ENCODE measurements around the gene S1PR5.
A peak's percentile ranks its signal among the peaks of the same experiment; 100 is the strongest.
"Not testable (repeated sequence)": the region's sequence is repeated elsewhere in the genome, so short reads cannot be mapped to it uniquely, and the experiment has no call there.

S1PR5 gene

GRCh38 chr19:10544242-10544752 is 27.1 kb upstream of the S1PR5 start:
- no peak for DNase-seq

- DNase-seq: peak; percentile 85
Measured at GRCh38 chr19:10543420-10544241, 26.4 kb upstream of the S1PR5 start, which contains the start of gene ATG4D. Gene ATG4D (plus strand): TSS chr19:10543904. CDS start chr19:10544091, 187 bp downstream.

- DNase-seq: peak; percentile 61
Measured at GRCh38 chr19:10543059-10543419, 25.8 kb upstream of the S1PR5 start.

GRCh38 chr19:10539016-10539415 is 21.8 kb upstream of the S1PR5 start:
- not testable (repeated sequence) for DNase-seq

GRCh38 chr19:10538204-10538983 is 21.1 kb upstream of the S1PR5 start:
- no peak for DNase-seq

- DNase-seq: no peak
Measured at GRCh38 chr19:10537668-10538067, 20.4 kb upstream of the S1PR5 start.

- no peak for DNase-seq
Measured at GRCh38 chr19:10535613-10536012, 18.4 kb upstream of the S1PR5 start.

GRCh38 chr19:10533646-10534386 is 16.6 kb upstream of the S1PR5 start:
- no peak for DNase-seq

- DNase-seq: no peak
Measured at GRCh38 chr19:10532457-10532856, 15.2 kb upstream of the S1PR5 start.

- DNase-seq: not testable (repeated sequence)
Measured at GRCh38 chr19:10526887-10527286, 9.6 kb upstream of the S1PR5 start.

GRCh38 chr19:10525636-10526035 is 8.4 kb upstream of the S1PR5 start:
- no peak for DNase-seq

GRCh38 chr19:10523135-10523636 is 5.9 kb upstream of the S1PR5 start:
- no peak for DNase-seq

GRCh38 chr19:10521461-10522171 is 4.4 kb upstream of the S1PR5 start:
- no peak for DNase-seq

GRCh38 chr19:10520652-10521318 is 3.5 kb upstream of the S1PR5 start:
- DNase-seq: no peak

GRCh38 chr19:10519421-10519820 is 2.2 kb upstream of the S1PR5 start:
- DNase-seq: no peak

GRCh38 chr19:10518444-10519361 is 1.5 kb upstream of the S1PR5 start:
- no peak for DNase-seq

GRCh38 chr19:10517760-10518443 is 655 bp upstream of the S1PR5 start:
- no peak for DNase-seq

GRCh38 chr19:10516671-10517286 is 468 bp downstream of the S1PR5 start:
- DNase-seq: no peak

- DNase-seq: no peak
Measured at GRCh38 chr19:10516064-10516385, 1.2 kb downstream of the S1PR5 start.
